Epithelial cell of esophagus (primary cell): ENCODE measurements around the gene SLC35F3.

Source experiments
- DNase-seq: peaks from one replicate; pipeline ENCODE4 v3.0.0; 2010; ENCODE audit warnings: low read depth
- H3K4me3 ChIP-seq: 2 replicates; pipeline ENCODE4 v1.5.1; 2011; ENCODE audit warnings: mild to moderate bottlenecking, low read length, control low read depth
- CTCF ChIP-seq: IDR thresholded peaks from 2 replicates; pipeline ENCODE4 v1.5.1; 2011; ENCODE audit warnings: low read depth, mild to moderate bottlenecking, low read length, control low read depth, inconsistent platforms; ENCODE audit not compliant: insufficient read depth; ENCODE audit errors: missing control alignments

SLC35F3 gene

GRCh38 chr1:233994112-233994511 is 89.6 kb downstream of the SLC35F3 start:
- no peak for DNase-seq
- no peak overlapping the region for H3K4me3 ChIP-seq
- TF ChIP-seq CTCF = no peak

GRCh38 chr1:233998456-233998855 is 94.0 kb downstream of the SLC35F3 start:
- no peak for TF ChIP-seq CTCF
- no peak for DNase-seq
- H3K4me3 ChIP-seq = no peak overlapping the region

GRCh38 chr1:233998891-233999290 is 94.4 kb downstream of the SLC35F3 start:
- H3K4me3 ChIP-seq = no peak overlapping the region
- peak; percentile 58 for DNase-seq
- TF ChIP-seq CTCF = no peak

- TF ChIP-seq CTCF = no peak
- H3K4me3 ChIP-seq = no peak overlapping the region
- DNase-seq = peak; percentile 21
Observed at GRCh38 chr1:234000557-234001041, 96.1 kb downstream of the SLC35F3 start.

GRCh38 chr1:234001817-234002216 is 97.3 kb downstream of the SLC35F3 start:
- peak; percentile 87 for DNase-seq
- H3K4me3 ChIP-seq = no peak overlapping the region
- TF ChIP-seq CTCF = no peak

- H3K4me3 ChIP-seq = no peak overlapping the region
- DNase-seq = no peak
- no peak for TF ChIP-seq CTCF
Observed at GRCh38 chr1:234004591-234004990, 100.1 kb downstream of the SLC35F3 start.

GRCh38 chr1:234007684-234008083 is 103.2 kb downstream of the SLC35F3 start:
- DNase-seq = no peak
- no peak overlapping the region for H3K4me3 ChIP-seq
- TF ChIP-seq CTCF = no peak
